ENCODE data around the gene FBXL12.

- TF ChIP-seq YY1 (IDR thresholded peaks at IDR 0.05; ENCODE audit: low read depth) (no peak), EP300 (IDR thresholded peaks at IDR 0.05; ENCODE audit: borderline replicate concordance) (no peak), FOXM1 (IDR thresholded peaks at IDR 0.05; ENCODE audit: borderline replicate concordance, low read depth) (no peak), MAX (IDR thresholded peaks at IDR 0.05) (no peak), REST (IDR thresholded peaks at IDR 0.05; ENCODE audit: low read depth) (no peak), RAD21 (IDR thresholded peaks at IDR 0.05; ENCODE audit: low read depth) (no peak), TAF1 (IDR thresholded peaks at IDR 0.05; ENCODE audit: low read depth) (no peak), CEBPB (IDR thresholded peaks at IDR 0.05) (no peak), NFIC (IDR thresholded peaks at IDR 0.05) (no peak), EGR1 (IDR thresholded peaks at IDR 0.05) (no peak), TEAD4 (IDR thresholded peaks at IDR 0.05) (no peak)
Measured at GRCh38 chr19:9842834-9843625, 24.2 kb upstream of the FBXL12 start.

Data from Ishikawa (cell line).